Left ventricle myocardium superior (tissue), 1 donor: ENCODE data around the gene PARVA. TPM values are rescaled to one million over a fixed set of nuclear protein-coding genes. Genes with fewer than 3 reads are reported as not detected.
"Not testable (repeated sequence)": the region's sequence is repeated elsewhere in the genome, so short reads cannot be mapped to it uniquely, and the experiment has no call there.

Experiments
- ATAC-seq: fragments of 200-7000 bp; cut with Tn5 transposase; one replicate; pipeline ENCODE4 v1.9.1; 2020; ENCODE audit warnings: mild to moderate bottlenecking, moderate library complexity
- DNase-seq: peaks from one replicate; pipeline ENCODE4 v3.0.0-alpha.2; 2020
- intact Hi-C: fragments of 100-400 bp; cut with micrococcal nuclease; formaldehyde crosslinking; loops from one replicate; pipeline ENCODE4 v1.11.0; 2022
- total RNA-seq: library from RNA; stranded (reverse); fragmentation: NEBNext Ultra II Directional; extraction: Animal tissue kit (Norgen Biotek cat#: 25700); gene quantifications from one replicate; pipeline ENCODE4 v1.2.1, GENCODE V29; 2021
- donor health status: DM: no; HTN: yes; CAD: no; lungs with severe emphysema.

The PARVA gene
- total RNA-seq, 1 donor from 2014 or later = 56.4 TPM

DNA sequence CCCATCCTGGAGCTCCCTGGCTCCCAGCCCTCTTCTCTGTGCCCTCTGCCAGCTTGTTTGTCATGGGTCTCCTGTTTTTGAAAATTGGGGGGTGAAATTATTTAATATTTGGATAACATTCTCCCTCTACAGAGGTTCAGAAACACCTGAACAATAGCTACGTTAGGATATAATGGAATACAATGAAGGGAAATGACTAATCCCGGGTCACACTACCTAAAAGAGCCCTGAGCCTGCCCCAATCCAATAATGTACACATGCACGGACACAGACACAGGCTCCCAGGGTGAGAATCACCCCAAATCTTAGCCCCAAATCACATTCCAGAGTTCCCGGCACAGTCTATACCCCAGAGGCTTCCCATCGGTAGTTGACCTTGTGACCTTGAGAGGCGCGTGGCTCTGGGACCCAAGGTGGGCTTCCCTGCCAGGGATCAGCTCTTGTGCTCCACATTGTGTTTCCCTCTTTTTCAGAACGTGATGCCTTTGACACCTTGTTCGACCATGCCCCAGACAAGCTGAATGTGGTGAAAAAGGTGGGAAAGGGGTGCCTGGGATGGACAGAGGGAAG lies 135.5 kb downstream of the PARVA start:
- no peak for ATAC-seq
- no peak for DNase-seq
- intact Hi-C loops = no loop called here

DNA sequence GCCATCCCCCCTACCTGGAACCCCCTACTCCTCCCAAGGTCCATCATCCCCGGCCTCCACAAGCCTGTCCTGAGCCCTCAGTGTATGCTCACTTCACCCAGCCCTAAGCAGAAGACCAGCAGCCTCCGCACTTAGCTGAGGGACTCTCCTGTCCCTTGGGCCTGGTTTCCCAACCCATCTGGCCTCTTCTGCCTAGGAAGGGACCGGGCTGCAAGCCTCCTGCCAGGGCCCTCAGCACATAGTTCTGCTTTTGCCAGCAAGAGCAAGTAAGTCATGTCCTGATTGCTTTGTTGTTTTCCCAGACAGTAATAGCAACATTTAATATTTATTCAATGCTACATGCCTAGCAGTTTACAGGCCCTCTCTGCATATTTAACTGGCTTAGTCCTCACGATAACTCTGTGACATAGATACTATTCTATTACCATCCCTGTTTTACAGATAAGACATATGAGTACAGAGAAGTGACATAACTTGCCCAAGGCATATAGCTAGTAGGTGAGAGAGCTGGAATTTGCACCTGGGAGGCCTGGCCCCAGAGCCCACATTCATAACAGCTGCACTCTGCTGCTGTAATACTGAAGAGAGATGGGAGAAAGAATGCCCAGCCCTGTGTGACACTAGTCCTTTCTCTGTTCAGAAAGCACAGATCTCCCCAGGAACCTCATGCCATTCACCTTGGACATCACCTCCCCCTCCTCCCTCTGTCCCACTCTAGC lies 139.2 kb downstream of the PARVA start:
- ATAC-seq (peak; percentile 48), DNase-seq (no peak)
- intact Hi-C loops = no loop called here

DNA sequence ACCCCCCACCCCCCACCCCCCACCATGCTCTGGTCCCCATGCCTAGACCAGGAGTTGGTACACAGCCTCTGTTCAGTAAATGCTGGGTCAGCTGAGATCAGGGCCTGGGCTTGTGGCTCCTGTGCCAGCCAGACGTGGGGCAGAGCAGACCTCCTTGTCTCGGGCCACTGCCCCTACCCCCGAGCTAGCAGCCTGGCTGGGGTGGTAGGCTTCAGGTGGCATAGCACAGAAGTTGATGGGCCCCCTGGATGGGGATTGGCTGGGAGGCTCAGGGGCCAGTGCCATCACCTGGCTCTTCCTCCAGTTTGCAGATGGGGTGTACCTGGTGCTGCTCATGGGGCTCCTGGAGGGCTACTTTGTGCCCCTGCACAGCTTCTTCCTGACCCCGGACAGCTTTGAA lies 139.9 kb downstream of the PARVA start:
- ATAC-seq = no peak
- intact Hi-C loops = no loop called here
- DNase-seq = no peak

DNA sequence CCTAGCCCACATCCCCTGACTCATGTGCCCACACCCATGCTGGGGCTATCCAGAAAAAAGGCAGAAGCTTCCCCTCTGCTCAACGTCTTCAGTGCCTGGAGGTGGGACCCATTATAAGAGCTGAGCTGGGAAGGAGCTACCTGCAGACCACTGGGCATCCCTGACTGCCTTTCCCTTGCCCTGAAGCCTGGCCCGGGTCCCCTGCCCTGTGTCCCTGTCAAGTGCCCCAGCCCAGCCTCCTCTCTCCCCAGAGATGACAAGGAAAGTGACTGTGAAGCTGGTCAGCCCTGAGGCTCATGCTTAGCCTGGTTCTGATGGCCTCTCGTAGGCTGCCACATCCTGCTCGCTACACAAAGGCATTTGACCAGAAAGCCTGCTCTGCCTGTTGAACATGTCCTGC lies 140.4 kb downstream of the PARVA start:
- DNase-seq (no peak), ATAC-seq (no peak)
- intact Hi-C loops = no loop called here

DNA sequence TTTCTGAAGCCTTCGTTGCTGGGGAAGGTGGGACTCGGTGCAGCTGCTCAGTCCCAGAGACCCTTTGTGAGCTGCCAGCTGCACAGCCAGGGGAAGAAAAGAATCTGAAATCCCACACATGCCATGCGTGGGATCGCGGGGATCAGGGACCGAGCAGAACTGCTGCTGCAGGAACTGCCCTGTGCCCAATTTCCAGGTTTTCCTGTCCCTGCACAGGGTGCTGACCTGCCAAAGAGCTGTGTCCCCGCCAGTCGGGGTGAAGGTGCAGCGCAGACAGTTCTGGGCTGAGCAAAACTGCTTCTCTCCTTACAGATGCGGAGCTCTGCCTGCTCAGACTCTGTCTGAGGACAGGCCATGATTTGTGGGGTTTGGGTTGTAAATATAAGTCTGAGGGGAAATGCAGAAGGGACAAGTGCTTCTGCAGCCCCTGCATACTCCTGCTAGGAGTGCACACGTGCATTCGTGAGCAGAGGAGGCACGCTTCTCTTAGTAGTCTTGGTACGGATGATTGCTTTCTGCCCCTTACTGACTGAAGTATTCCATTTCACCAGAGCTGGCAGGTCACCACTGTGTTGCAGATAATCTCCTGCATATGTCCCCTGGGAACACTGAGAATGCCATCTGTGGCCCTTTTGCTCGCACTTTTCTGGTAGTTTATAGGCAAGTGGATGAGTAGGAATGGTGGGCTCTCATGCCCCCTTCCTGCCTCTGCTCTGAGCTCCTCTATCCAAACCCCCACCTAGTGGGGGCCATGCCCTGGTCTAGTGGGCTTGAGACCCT lies 141.4 kb downstream of the PARVA start:
- intact Hi-C loops = no loop called here
- ATAC-seq (no peak), DNase-seq (no peak)

DNA sequence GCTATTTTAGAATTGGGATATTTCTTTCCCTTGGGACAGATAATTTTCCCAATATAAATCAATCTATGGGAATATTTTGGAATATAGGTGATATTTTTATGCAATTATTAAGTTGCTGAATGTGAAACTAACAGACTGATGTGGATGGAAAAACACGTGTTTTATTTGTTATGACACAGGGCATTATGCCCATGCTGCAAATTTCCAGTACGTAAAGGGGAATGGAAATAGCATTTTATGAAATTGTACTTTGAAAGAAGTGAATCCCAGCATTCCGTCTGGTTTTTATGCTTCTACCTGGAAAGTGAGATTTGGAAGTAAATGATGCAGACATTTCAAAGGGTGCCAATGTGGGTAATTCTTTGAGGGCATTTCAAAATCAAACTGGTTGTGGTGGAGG lies 142.7 kb downstream of the PARVA start:
- intact Hi-C loops = no loop called here
- ATAC-seq (no peak), DNase-seq (no peak)

DNA sequence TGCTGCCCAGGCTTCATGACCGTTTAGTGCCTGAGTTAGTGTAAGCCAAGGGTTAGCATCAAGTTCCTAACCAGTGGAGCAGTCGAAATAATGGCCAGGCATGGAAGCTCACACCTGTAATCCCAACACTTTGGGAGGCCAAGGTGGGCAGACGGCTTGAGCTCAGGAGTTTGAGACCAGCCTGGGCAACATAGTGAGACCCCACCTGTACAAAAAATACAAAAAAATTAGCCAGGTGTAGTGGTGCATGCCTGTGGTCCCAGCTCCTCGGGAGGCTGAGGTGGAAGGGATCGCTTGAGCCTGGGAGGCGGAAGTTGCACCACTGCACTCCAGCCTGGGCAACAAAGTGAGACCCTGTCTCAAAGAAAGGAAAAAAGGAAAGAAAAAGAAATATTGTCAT lies 143.2 kb downstream of the PARVA start:
- ATAC-seq, intact Hi-C loops, DNase-seq: not testable (repeated sequence)

DNA sequence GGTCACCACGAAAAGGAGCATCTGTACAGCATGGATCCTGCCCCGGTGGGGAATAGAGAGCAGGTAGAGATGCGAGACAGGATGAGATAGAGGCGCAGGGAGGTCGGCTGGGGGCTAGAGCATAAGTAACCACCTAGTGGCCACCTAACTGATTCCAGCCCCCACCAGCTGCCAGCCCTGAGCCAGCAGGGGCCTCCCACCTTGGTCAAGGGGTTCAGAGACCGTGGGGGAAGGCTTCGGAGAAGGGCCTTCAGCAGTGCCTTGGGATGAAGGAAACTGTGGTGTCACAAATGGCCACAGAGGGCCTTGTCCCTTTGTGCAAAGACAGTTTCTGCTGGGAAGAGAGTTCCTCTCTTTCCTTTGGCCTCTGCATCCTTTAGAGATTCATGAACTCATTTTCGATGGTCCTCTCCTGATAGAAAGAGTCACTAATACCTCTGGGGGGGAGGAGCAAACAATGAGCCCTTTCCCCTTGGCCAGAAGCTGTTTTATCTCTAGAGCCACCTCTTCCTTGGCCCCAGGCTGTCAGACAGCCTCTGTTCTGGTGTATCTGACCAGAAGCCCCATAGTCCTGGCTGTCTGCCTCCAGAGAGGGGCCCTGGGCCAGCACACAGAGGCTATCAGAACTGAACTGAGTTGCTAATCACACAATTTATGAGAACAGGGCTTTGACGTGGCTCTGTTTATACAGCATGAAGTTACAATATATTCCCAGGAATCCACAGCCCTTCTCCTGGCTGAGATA lies 146.0 kb downstream of the PARVA start:
- intact Hi-C loops = no loop called here
- DNase-seq (no peak), ATAC-seq (peak; percentile 74)

DNA sequence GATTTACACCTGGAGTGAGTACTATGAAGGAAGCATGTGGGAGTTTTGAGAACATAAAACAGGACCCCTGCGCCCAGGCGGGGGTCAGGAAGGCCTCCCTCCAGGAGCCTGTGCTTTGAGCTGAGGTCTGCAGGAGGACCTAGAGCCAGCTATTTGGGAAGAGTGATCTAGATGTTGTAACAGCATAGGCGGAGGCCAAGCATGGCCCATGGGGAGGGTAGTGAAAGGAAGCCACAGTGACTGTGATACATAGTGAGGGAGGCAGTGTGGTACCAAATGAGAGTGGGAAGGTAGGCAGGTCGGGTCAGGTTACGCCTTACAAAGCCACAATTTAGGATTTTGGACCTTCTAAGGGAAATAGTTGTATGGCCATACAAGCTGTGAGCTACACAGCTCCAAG lies 147.5 kb downstream of the PARVA start:
- peak; percentile 56 for DNase-seq
- ATAC-seq = peak; percentile 62
- intact Hi-C loops = no loop called here

DNA sequence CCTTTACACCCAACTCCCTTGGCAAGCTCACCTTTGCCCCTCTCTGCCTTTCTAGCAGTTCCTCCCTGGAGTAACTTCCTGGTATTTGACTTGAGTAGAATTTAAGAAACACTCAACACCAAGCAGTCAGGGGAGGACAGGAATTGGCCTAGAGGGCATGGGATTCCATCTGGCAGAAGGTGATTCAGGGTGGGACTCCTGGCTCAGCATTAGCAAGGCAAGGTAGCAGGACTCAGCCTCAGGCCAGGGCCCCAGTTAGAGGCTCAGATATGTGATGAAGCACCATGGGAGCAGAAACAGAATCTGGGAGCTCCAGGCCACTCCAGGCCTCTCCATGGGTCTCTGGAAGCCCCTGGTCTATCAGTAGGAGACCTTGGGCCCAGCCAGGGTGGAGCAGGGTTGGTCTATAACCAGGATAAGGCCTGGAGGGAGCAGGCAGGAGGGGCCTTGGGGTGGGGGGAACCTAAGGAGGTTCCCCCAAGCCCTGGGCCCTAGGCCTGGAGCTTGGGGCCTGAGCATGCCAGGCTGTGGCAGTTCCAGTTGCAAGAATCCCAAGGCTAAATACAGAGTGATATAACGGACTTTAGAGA lies 148.2 kb downstream of the PARVA start:
- no peak for ATAC-seq
- intact Hi-C loops = no loop called here

DNA sequence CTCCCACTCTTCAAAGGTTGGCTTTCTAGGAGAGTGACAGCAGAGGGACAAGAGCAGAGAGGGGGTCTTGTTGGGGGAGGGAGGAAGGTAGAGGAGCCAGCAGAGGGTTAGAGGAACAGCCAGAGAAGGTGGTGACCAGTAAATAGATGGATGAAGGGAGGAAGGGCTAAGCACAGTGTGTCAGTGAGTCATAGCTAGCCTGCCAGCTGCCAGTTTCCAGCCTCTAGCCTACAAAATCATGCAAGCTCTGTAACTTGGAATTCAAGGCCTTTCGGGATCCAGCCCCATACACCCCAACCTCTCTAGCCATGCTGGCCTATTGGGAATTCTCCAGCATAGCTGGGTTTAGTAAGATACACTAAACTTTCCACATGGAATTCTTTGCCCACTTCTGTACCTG lies 149.4 kb downstream of the PARVA start:
- ATAC-seq (peak; percentile 31), DNase-seq (no peak)
- intact Hi-C loops = no loop called here

More for the DNA sequence above, 148.2 kb downstream of the PARVA start:
- DNase-seq = no peak

DNA sequence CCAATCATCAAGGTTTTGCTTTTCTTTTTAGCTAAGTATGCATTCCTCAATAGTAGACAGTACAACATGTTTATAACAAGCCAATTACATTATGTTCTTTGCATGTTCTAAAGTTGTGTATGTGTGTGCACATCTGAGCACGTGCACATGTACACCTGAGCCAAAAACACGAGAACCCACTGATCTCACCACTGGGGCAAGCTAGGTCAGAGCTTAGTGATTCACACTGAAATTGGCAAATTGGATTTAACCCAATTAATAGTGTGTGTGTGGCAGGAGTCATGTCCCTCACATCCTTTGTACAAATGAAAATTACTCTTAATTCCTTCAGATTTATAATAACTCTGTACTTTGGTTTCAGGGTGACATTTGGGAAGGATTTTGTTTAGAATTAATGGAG lies 151.1 kb downstream of the PARVA start:
- intact Hi-C loops = no loop called here

DNA sequence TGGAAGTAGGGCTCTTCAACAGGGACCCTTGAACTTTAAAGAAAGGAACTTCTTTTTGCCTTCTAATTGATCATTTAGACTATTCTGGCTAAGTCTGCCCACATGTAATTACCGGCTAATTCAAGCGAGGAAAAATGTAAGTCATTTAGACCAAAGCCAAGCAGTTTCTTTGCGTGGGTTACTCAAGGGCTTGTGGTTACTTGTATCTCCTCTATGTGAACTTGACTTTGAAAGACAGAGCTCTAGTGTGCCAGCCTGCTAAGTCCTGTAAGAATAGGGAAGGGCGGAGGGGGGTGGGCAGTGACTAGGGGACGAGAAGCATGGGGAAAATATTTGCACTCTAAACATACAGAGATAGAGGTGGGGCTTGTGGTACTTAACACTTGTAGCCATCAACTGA lies 151.7 kb downstream of the PARVA start:
- intact Hi-C loops = no loop called here
- no peak for DNase-seq
- no peak for ATAC-seq

More for the DNA sequence above, 151.1 kb downstream of the PARVA start:
- no peak for DNase-seq
- ATAC-seq = no peak

DNA sequence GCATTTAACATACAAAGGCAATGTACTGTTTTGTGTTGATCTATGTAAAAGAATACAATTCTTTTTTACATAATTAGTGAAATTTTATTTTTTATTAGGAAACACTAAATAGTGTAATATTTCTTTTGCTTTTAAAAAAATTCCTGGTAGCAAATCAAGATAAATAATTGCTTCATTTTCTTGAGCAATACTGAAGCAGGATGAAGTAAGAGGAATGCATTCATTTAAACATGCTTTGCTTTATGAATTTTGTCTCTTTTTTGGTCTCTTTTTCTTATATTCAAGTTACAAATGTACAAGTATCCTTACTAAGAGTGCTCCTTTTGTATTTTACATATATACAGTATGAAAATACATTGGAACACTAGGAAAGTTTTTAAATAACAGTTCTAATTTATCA lies 152.4 kb downstream of the PARVA start:
- intact Hi-C loops = no loop called here
- DNase-seq = no peak
- ATAC-seq = no peak

DNA sequence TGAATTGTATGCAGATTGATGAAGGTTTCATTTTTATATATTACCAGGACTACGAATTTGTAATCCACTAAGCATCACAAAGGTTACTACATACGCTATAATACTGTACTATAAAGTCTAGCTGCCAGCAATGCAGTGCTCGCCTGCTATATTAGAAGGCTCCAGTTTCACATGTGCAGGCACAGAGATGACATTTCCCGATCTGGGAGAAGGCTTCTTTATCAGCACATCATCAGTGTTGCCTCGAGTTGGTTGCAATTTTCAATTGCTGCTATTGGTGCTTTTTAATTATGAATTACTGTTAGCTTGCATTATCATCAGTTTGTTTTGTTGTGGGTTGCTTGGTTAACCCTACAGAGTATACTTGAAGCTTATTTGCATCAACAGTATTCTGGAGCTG lies 153.6 kb downstream of the PARVA start:
- no peak for ATAC-seq
- intact Hi-C loops = no loop called here
- DNase-seq = no peak

DNA sequence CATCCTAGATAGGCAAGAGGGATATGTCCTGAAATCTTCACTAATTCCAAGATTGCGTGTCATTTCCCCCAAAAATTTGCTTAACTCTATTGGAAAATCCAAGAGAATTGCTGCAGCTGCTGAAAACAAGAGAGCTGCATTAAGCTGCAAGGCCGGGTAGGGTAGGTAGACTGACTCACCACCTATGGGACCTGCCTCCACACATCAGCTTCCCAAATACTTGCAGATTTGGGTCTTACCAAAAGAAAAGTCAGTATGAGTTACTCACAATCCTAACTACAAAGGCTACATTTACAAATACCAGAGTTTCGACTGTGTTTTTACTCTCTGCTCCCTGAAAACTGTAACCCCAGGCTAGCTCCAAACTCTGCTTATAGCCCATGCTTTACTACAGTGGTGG lies 154.3 kb downstream of the PARVA start:
- ATAC-seq = no peak
- no peak for DNase-seq
- intact Hi-C loops = no loop called here

DNA sequence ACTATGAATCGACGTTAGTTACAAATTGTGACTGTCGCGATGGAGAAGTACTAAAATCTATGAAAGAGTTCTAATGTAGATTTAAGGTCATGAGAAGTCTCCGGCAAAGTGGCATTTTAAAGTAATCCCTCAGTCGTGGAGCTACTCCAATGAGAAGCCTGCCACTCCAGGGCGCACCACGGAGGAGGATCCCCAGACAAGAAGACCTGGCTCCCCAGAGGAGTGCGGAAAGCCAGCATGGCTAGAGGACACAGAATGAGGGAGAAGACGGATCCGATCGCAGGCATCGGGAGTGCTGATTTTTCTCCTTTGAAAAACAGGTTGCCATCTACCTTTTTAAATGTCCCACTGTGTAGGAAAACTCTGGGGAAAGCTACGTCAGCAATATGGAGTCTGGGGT lies 155.2 kb downstream of the PARVA start:
- no peak for DNase-seq
- intact Hi-C loops = no loop called here
- no peak for ATAC-seq

DNA sequence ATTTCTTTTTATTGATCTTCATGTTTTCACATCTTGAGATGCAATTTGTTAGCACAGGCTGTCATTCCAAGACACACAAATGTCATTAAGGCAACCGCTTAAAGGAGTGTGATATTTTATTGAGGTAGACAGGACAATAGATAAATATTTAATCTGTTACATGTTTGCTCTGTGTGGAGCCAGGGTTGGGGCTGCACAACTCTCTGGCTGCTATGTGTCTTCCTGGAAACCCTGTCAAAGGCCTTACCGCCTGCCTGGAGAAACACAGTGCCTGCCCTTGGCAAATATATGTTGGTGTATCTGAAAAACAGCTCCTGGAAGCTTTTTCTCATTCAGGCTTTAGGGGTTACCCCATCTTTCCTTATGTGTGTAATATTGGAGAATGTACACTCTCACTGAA lies 157.2 kb downstream of the PARVA start:
- DNase-seq (no peak), ATAC-seq (no peak)
- intact Hi-C loops = no loop called here

DNA sequence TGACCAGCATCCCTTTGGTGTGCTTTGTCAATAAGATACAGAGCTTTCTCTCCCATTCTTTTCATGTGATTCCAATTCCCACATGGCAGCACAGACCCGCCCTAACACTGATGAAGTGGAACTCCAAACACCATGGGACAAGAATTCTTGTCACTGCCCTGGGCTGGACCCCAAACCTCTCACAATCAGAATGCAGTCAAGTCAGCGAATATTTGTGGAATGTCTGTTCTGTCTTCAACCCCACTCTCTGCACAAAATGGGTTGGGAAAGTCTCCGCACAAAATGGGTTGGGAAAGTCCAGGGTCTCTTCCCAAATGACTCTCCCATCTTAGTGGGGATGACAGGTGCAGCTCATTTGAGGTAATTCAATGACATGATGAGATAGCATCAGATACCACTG lies 157.9 kb downstream of the PARVA start:
- intact Hi-C loops = no loop called here
- DNase-seq = no peak
- ATAC-seq = no peak

DNA sequence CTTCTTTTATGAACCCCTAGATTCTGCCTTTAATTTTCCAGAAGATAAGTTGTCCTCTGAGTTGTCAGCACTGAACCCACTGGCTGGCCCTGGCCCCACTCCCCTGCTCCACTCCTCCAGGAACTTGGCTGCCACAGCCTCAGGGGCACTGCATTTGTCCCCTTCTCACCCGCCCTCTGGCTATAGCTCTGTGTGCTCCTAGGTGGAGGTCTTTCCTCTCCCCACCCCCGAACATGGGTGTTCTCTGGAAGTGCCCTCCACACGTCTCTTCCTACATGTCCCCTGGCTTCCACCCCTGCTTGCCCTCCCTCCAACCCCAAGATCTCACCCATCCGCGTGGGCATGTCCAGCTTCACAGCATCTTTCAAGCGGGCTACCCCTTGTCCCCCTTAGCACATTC lies 159.2 kb downstream of the PARVA start:
- intact Hi-C loops = no loop called here
- DNase-seq (no peak), ATAC-seq (no peak)
